ENCODE results near the gene LDLRAD4.

DNA sequence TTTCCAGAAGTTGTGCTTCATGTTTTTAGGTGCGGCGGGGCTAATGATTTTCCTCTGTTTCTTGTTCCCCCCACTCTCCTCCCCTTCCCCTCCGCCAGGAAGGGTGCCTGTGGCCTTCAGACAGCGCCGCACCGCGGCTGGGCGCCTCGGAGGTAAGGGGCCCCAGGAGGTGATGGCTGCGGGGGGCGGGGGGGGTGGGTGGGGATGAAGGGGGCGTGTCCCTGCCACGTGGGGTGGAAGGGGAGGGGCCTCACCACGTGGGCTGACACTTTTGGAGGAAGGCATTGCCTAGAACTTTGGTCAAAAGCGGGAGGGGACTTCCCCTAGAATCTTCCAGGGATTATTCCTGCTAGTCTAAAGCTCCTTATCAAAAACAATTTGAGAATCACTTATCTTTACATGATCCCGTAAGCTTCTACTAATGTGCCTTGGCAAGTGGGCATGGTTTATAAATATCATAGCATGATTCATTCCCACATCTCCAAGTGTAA, 424.7 kb downstream of the LDLRAD4 start:
- no peak for TF ChIP-seq EZH2 (IDR thresholded peaks at IDR 0.05; ENCODE audit: borderline replicate concordance, low read depth, low read length, poor library complexity, severe bottlenecking)
- TF ChIP-seq, protein P1, sequence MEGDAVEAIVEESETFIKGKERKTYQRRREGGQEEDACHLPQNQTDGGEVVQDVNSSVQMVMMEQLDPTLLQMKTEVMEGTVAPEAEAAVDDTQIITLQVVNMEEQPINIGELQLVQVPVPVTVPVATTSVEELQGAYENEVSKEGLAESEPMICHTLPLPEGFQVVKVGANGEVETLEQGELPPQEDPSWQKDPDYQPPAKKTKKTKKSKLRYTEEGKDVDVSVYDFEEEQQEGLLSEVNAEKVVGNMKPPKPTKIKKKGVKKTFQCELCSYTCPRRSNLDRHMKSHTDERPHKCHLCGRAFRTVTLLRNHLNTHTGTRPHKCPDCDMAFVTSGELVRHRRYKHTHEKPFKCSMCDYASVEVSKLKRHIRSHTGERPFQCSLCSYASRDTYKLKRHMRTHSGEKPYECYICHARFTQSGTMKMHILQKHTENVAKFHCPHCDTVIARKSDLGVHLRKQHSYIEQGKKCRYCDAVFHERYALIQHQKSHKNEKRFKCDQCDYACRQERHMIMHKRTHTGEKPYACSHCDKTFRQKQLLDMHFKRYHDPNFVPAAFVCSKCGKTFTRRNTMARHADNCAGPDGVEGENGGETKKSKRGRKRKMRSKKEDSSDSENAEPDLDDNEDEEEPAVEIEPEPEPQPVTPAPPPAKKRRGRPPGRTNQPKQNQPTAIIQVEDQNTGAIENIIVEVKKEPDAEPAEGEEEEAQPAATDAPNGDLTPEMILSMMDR (conservative IDR thresholded peaks at IDR 0.05; ENCODE audit: low read depth, low read length), result no peak

Data from A673 (cell line).